ENCODE data around the gene MMRN1.

Gene MMRN1

GRCh38 chr4:89894649-89895550 is at the start of gene MMRN1:
MMRN1 (plus strand) TSS chr4:89894854; CDS start chr4:89894972, 118 bp downstream.
- DNase-seq (ENCODE audit: low read depth): no peak

GRCh38 chr4:89847571-89848325 is 46.9 kb upstream of the MMRN1 start:
- DNase-seq (ENCODE audit: low read depth): no peak

GRCh38 chr4:89855236-89855635 is 39.4 kb upstream of the MMRN1 start:
- no peak for DNase-seq (ENCODE audit: low read depth)

- DNase-seq (ENCODE audit: low read depth): no peak
Observed at GRCh38 chr4:89860971-89861370, 33.7 kb upstream of the MMRN1 start.

GRCh38 chr4:89863533-89863932 is 31.1 kb upstream of the MMRN1 start:
- no peak for DNase-seq (ENCODE audit: low read depth)

- peak; percentile 52 for DNase-seq (ENCODE audit: low read depth)
Observed at GRCh38 chr4:89868276-89868675, 26.4 kb upstream of the MMRN1 start.

GRCh38 chr4:89868999-89869589 is 25.6 kb upstream of the MMRN1 start:
- DNase-seq (ENCODE audit: low read depth): no peak

GRCh38 chr4:89871211-89871610 is 23.4 kb upstream of the MMRN1 start:
- no peak for DNase-seq (ENCODE audit: low read depth)

GRCh38 chr4:89876548-89876947 is 18.1 kb upstream of the MMRN1 start:
- DNase-seq (ENCODE audit: low read depth): no peak

GRCh38 chr4:89878611-89879010 is 16.0 kb upstream of the MMRN1 start:
- peak; percentile 31 for DNase-seq (ENCODE audit: low read depth)

- DNase-seq (ENCODE audit: low read depth): no peak
Observed at GRCh38 chr4:89879215-89879614, 15.4 kb upstream of the MMRN1 start.

- DNase-seq (ENCODE audit: low read depth): no peak
Observed at GRCh38 chr4:89889289-89889688, 5.4 kb upstream of the MMRN1 start.

GRCh38 chr4:89897867-89898266 is 3.2 kb downstream of the MMRN1 start:
- no peak for DNase-seq (ENCODE audit: low read depth)

GRCh38 chr4:89898304-89898716 is 3.7 kb downstream of the MMRN1 start:
- no peak for DNase-seq (ENCODE audit: low read depth)

- DNase-seq (ENCODE audit: low read depth): no peak
Observed at GRCh38 chr4:89899152-89899551, 4.5 kb downstream of the MMRN1 start.

- no peak for DNase-seq (ENCODE audit: low read depth)
Observed at GRCh38 chr4:89899854-89900253, 5.2 kb downstream of the MMRN1 start.

- peak; percentile 56 for DNase-seq (ENCODE audit: low read depth)
Observed at GRCh38 chr4:89901808-89902431, 7.3 kb downstream of the MMRN1 start.

GRCh38 chr4:89904524-89904923 is 9.9 kb downstream of the MMRN1 start:
- no peak for DNase-seq (ENCODE audit: low read depth)

GRCh38 chr4:89906316-89906715 is 11.7 kb downstream of the MMRN1 start:
- DNase-seq (ENCODE audit: low read depth): no peak

GRCh38 chr4:89906777-89907521 is 12.3 kb downstream of the MMRN1 start:
- DNase-seq (ENCODE audit: low read depth): no peak

GRCh38 chr4:89909889-89910288 is 15.2 kb downstream of the MMRN1 start:
- DNase-seq (ENCODE audit: low read depth): no peak

- DNase-seq (ENCODE audit: low read depth): no peak
Observed at GRCh38 chr4:89913623-89914022, 19.0 kb downstream of the MMRN1 start.

Data from fibroblast of gingiva (primary cell).